ENCODE results near the gene RFC1. TPM values are rescaled to one million over a fixed set of nuclear protein-coding genes. Genes with fewer than 3 reads are reported as not detected.
"Not testable (repeated sequence)": the region's sequence is repeated elsewhere in the genome, so short reads cannot be mapped to it uniquely, and the experiment has no call there.

RFC1 gene, protein sequence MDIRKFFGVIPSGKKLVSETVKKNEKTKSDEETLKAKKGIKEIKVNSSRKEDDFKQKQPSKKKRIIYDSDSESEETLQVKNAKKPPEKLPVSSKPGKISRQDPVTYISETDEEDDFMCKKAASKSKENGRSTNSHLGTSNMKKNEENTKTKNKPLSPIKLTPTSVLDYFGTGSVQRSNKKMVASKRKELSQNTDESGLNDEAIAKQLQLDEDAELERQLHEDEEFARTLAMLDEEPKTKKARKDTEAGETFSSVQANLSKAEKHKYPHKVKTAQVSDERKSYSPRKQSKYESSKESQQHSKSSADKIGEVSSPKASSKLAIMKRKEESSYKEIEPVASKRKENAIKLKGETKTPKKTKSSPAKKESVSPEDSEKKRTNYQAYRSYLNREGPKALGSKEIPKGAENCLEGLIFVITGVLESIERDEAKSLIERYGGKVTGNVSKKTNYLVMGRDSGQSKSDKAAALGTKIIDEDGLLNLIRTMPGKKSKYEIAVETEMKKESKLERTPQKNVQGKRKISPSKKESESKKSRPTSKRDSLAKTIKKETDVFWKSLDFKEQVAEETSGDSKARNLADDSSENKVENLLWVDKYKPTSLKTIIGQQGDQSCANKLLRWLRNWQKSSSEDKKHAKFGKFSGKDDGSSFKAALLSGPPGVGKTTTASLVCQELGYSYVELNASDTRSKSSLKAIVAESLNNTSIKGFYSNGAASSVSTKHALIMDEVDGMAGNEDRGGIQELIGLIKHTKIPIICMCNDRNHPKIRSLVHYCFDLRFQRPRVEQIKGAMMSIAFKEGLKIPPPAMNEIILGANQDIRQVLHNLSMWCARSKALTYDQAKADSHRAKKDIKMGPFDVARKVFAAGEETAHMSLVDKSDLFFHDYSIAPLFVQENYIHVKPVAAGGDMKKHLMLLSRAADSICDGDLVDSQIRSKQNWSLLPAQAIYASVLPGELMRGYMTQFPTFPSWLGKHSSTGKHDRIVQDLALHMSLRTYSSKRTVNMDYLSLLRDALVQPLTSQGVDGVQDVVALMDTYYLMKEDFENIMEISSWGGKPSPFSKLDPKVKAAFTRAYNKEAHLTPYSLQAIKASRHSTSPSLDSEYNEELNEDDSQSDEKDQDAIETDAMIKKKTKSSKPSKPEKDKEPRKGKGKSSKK
- 10 to 100 TPM; 28.2 to 28.7 TPM for total RNA-seq

DNA sequence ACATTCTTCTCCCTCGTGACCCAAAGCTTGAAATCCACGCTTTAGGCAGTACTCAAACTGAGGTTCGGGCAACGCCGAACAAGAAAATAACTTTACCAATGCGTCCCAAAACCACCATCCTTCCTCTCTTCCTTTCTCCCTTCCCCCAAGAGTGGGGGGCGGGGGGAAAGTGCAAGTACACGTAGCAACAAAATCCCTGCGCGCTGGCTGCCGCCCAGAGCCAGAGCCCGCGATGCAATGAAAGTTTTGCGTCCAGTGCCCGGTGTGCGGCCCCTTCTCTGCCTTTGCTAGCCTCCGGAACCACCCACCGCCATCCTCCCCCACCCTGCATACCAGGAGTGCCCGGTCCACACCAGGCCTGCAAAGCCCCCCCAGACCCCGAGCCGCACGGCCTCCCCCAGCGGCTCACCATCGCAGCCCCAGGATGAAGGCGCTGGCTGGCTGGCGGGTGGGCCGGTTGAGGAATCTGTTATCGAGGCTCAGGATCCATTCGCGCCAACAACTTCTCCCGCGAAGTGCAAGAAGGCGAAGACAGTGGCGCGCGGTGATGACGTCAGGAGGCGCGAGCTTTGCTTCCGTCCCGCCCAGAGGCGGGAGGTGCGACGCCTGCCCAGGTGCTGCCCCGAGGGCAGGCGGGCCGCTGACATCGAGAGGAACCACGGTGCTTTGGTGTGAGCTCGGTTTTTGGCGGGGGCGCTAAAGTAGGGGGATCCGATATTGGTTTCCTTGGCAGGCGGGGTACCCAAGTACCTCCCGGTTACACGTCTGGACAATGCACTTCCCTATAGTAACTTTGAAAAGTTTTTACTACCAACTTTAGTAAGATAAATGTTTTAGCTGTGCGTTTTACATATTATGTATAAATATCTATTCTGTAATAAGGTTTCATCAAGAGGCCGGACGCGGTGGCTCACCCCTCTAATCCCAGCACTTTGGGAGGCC lies at the start of gene RFC1:
Gene RFC1 (minus strand): TSS at position 533 of the 942 bp plus-strand sequence. CDS start 121 bp downstream, at position 412.
- Histone ChIP-seq H3K27ac (peak within 1 kb of the TSS; percentile 69), H3K27me3 (no peaks in the 10 kb centered on the region), H3K9me3 (no peaks in the 10 kb centered on the region), H3K36me3 (no peaks in the 10 kb centered on the region), H3K9ac (ENCODE audit: low read depth in 2 of 2, low read length in 2 of 2) (peak within 1 kb of the TSS; percentile 91 to 93), H3K4me1 (no peaks in the 10 kb centered on the region), H3K4me3 (peak within 1 kb of the TSS; percentile 88)
- intact Hi-C loops (cut with DNase I): no loop called here
- TF ChIP-seq, protein P1, sequence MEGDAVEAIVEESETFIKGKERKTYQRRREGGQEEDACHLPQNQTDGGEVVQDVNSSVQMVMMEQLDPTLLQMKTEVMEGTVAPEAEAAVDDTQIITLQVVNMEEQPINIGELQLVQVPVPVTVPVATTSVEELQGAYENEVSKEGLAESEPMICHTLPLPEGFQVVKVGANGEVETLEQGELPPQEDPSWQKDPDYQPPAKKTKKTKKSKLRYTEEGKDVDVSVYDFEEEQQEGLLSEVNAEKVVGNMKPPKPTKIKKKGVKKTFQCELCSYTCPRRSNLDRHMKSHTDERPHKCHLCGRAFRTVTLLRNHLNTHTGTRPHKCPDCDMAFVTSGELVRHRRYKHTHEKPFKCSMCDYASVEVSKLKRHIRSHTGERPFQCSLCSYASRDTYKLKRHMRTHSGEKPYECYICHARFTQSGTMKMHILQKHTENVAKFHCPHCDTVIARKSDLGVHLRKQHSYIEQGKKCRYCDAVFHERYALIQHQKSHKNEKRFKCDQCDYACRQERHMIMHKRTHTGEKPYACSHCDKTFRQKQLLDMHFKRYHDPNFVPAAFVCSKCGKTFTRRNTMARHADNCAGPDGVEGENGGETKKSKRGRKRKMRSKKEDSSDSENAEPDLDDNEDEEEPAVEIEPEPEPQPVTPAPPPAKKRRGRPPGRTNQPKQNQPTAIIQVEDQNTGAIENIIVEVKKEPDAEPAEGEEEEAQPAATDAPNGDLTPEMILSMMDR (IDR thresholded peaks at IDR 0.05): no peak
- DNase-seq: peak; percentile 95

DNA sequence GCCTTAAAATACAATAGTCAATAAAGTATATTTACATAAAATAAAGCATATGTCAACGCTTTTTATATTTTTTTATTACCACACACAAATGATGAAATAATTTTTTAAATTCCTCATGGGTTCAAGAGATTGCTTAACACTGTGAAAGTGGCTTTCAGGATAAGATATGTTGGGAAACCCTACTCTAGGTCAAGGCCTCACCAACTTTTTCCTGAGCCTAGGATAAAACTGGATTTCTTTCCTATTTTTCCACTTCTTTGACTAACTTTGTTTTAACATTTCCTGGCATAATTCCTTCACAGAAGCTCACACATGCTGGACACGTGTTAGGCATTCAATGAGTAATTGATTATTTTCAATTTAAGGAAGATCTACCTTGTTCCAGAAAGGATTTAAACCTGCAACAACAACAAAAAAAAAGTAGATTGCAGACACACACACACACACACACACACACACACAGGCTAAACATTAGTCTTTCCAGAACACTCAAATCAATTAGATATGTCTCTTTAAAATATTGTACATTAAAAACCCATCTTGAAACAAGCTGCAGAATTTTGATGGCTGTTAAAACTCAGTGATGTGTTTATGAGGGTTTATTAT lies 49.6 kb upstream of the RFC1 start:
- Histone ChIP-seq H3K27me3 (no peaks in the 10 kb centered on the region), H3K9me3 (no peaks in the 10 kb centered on the region), H3K4me3 (no peak overlapping the region), H3K4me1 (no peaks in the 10 kb centered on the region), H3K9ac (ENCODE audit: low read depth in 2 of 2, low read length in 2 of 2) (no peak overlapping the region), H3K27ac (no peak overlapping the region), H3K36me3 (no peaks in the 10 kb centered on the region)
- TF ChIP-seq, protein P1 (IDR thresholded peaks at IDR 0.05): no peak
- intact Hi-C loops (cut with DNase I): no loop called here
- no peak for DNase-seq

DNA sequence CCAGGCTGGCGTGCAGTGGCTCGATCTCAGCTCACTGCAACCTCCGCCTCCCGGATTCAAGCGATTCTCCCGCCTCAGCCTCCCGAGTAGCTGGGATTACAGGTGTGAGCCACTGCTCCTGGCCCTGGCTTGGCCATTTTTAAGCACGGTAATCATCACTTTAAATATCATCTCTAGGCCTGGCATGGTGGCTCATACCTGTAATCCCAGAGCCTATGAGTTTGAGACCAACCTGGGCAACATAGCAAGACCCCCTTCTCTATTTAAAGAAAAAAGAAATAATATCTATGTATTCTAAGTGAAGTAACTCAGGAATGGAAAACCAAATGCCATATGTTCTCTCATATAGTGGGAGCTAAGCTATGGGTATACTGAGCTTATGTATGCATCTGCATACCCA lies 45.4 kb upstream of the RFC1 start:
- not testable (repeated sequence) for H3K9ac ChIP-seq (ENCODE audit: low read depth in 2 of 2, low read length in 2 of 2); H3K9me3 ChIP-seq; DNase-seq

DNA sequence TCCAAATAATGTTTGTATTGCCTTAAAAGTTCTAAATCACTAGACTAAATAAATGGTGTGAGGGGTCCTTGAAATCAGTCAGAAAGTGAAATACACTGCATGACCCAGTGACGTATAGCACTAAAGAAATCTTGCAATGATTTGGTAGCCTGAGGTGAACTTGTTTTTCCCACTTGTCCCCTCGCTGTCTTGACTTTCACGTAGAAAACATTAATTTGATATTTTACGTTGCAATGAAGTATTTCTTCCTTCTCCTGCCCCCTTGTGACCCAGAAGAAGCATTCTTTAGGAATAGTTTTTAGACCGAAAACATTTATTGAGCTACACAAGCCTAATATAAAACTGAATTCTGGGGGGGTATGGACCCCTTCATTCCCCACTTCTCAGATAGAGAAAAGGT lies 44.3 kb upstream of the RFC1 start:
- TF ChIP-seq, protein P1 (IDR thresholded peaks at IDR 0.05): no peak
- H3K27me3 ChIP-seq: no peaks in the 10 kb centered on the region
- no peak overlapping the region for H3K4me3 ChIP-seq
- DNase-seq: no peak
- intact Hi-C loops (cut with DNase I): no loop called here
- H3K9me3 ChIP-seq: no peaks in the 10 kb centered on the region
- no peaks in the 10 kb centered on the region for H3K36me3 ChIP-seq
- H3K9ac ChIP-seq (ENCODE audit: low read depth in 2 of 2, low read length in 2 of 2): no peak overlapping the region
- H3K27ac ChIP-seq: no peak overlapping the region
- no peaks in the 10 kb centered on the region for H3K4me1 ChIP-seq

More for the DNA sequence above, 45.4 kb upstream of the RFC1 start:
- H3K4me3 ChIP-seq; H3K27ac ChIP-seq; intact Hi-C loops (cut with DNase I); H3K27me3 ChIP-seq; H3K36me3 ChIP-seq; H3K4me1 ChIP-seq: not testable (repeated sequence)

DNA sequence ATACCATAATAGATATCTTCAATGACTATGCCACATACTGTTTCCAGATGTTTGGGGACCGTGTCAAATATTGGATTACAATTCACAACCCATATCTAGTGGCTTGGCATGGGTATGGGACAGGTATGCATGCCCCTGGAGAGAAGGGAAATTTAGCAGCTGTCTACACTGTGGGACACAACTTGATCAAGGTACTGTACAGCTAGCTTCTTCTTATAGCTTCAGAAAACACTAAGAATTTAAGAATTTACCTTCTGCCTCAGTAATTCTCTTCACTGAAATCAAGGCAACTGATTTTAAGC lies 41.4 kb upstream of the RFC1 start:
- H3K4me3 ChIP-seq: no peak overlapping the region
- no peak for DNase-seq
- intact Hi-C loops (cut with DNase I): no loop called here
- H3K9ac ChIP-seq (ENCODE audit: low read depth in 2 of 2, low read length in 2 of 2): no peak overlapping the region
- TF ChIP-seq, protein P1 (IDR thresholded peaks at IDR 0.05): no peak
- no peaks in the 10 kb centered on the region for H3K4me1 ChIP-seq
- H3K27me3 ChIP-seq: no peaks in the 10 kb centered on the region
- no peak overlapping the region for H3K27ac ChIP-seq
- no peaks in the 10 kb centered on the region for H3K36me3 ChIP-seq
- no peaks in the 10 kb centered on the region for H3K9me3 ChIP-seq
